Nephron (organoid): ENCODE results near the gene RELCH.

Experiments used
- H3K27ac Mint-ChIP-seq, 3 experiments: 2 replicates each; pipeline ENCODE4 v1.8.0; 2020; ENCODE audit warnings: mixed read lengths in 3 of 3, mild to moderate bottlenecking in 2 of 3, moderate library complexity in 1 of 3
- H3K27me3 Mint-ChIP-seq: 2 replicates; pipeline ENCODE4 v1.8.0; 2021; ENCODE audit warnings: low read depth, mild to moderate bottlenecking, moderate library complexity, mixed read lengths
- H3K36me3 Mint-ChIP-seq: 2 replicates; pipeline ENCODE4 v1.8.0; 2020; ENCODE audit warnings: low read depth, mixed read lengths
- H3K4me1 Mint-ChIP-seq: 2 replicates; pipeline ENCODE4 v1.8.0; 2020; ENCODE audit warnings: mixed read lengths
- H3K4me3 Mint-ChIP-seq, 3 experiments: 2 replicates each; pipeline ENCODE4 v1.8.0; 2020; ENCODE audit warnings: mild to moderate bottlenecking in 3 of 3, mixed read lengths in 3 of 3, moderate library complexity in 2 of 3
- H3K9me3 Mint-ChIP-seq: 2 replicates; pipeline ENCODE4 v1.8.0; 2020; ENCODE audit warnings: mixed read lengths
- TF ChIP-seq, protein P1 (sequence below), 3 experiments: fragments of 200-600 bp; sonication (generic); IDR thresholded peaks; one replicate each; pipeline ENCODE4 v1.5.0; 2021; ENCODE audit warnings: antibody characterized with exemption in 3 of 3; ENCODE audit not compliant: unreplicated experiment in 3 of 3

The RELCH gene

DNA sequence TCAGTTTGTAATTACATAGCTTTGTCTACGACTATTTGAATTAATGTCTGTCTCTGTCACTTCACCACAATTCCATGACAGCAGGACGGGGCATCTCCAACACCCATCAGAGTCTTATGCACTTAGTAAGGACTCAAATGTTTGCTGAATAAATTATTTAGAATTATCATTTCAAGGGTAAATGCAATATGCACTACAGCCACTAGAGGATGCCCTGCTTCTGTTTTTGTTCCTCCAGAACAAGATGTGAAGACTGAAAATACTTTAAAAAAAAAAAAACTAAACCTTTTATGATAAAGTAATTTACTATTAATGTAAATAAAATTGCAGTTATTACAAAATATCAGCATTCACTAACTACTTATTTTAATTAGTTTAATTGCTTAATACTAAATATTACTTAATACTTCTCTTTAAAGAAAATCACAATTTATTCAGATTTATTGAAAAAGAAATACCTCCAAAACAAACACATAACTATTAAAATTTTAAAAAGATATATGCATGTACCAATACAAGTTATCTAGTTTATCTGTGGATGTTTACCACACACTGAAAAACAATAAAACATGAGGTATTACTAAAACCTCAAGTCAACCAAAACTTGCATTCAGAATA is 3.4 kb upstream of the RELCH start:
- H3K27me3 Mint-ChIP-seq: no peaks in the 10 kb centered on the region
- H3K4me1 Mint-ChIP-seq: peaks cover 8% of the 10 kb centered on the region
- TF ChIP-seq, protein P1, sequence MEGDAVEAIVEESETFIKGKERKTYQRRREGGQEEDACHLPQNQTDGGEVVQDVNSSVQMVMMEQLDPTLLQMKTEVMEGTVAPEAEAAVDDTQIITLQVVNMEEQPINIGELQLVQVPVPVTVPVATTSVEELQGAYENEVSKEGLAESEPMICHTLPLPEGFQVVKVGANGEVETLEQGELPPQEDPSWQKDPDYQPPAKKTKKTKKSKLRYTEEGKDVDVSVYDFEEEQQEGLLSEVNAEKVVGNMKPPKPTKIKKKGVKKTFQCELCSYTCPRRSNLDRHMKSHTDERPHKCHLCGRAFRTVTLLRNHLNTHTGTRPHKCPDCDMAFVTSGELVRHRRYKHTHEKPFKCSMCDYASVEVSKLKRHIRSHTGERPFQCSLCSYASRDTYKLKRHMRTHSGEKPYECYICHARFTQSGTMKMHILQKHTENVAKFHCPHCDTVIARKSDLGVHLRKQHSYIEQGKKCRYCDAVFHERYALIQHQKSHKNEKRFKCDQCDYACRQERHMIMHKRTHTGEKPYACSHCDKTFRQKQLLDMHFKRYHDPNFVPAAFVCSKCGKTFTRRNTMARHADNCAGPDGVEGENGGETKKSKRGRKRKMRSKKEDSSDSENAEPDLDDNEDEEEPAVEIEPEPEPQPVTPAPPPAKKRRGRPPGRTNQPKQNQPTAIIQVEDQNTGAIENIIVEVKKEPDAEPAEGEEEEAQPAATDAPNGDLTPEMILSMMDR (IDR thresholded peaks at IDR 0.05; ENCODE audit: unreplicated experiment in 3 of 3): peak; percentile 89 to 98 (median 94)
- H3K4me3 Mint-ChIP-seq: no peak overlapping the region
- H3K36me3 Mint-ChIP-seq: peaks cover 6% of the 10 kb centered on the region
- H3K9me3 Mint-ChIP-seq: no peaks in the 10 kb centered on the region
- H3K27ac Mint-ChIP-seq: no peak overlapping the region

DNA sequence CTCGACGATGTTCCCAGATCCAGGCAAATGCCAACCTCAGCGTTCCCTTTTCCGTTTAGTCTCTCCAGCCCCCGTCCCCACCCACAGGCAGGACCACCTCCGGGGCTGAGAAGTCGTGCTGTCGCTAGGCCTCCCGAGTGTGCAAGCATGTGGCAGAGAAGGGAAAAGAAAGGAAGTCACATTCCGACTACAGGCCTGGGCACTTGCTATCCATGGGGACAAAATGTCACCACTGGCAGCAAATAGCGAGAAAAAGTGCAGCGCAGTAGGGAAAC is 619 bp upstream of the RELCH start:
- TF ChIP-seq, protein P1 (IDR thresholded peaks at IDR 0.05; ENCODE audit: unreplicated experiment in 3 of 3): no peak
- H3K9me3 Mint-ChIP-seq: no peaks in the 10 kb centered on the region
- peaks cover 4% of the 10 kb centered on the region for H3K36me3 Mint-ChIP-seq
- H3K4me3 Mint-ChIP-seq: peak overlapping the region; percentile 92 to 100 (median 97)
- H3K27me3 Mint-ChIP-seq: no peaks in the 10 kb centered on the region
- H3K27ac Mint-ChIP-seq: peak overlapping the region; percentile 80 to 98 (median 87)
- peaks cover 27% of the 10 kb centered on the region for H3K4me1 Mint-ChIP-seq

DNA sequence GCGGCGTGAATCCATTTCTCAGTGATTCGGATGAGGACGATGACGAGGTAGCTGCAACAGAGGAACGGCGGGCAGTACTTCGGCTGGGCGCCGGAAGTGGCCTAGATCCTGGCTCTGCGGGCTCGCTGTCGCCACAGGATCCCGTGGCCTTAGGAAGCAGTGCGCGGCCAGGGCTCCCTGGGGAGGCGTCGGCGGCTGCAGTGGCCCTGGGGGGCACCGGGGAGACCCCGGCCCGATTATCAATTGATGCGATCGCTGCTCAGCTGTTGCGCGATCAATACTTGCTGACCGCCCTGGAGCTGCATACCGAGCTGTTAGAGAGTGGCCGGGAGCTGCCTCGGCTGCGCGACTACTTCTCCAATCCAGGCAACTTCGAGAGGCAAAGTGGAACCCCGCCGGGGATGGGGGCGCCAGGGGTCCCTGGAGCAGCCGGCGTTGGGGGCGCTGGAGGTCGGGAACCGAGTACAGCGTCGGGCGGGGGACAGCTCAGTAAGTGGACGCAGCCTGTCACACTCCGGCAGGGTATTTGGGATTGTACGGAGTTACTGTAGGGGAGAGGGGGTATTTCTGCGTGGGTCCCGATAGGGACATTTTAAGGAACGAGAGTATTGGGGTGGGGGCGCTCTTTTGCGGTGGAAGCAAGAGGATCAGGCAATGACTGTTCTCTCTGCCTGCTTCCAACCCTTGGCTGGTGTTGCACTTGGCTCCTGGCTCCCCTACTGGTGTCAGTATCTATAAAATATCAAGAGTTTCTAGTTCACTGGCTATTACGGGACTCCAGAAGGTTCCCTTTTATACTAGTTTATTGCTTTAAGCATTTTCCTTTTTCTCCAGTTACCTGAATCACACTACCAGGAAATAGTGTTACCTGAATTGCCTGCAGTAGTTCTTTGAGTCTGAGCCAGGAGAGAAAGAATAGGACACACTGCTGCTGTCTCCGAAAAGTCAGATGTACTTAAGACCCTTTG is 772 bp downstream of the RELCH start:
- Mint-ChIP-seq H3K4me1 (peaks cover 27% of the 10 kb centered on the region), H3K4me3 (peak overlapping the region; percentile 92 to 100 (median 97)), H3K27ac (peak overlapping the region; percentile 80 to 98 (median 92)), H3K9me3 (peaks cover 3% of the 10 kb centered on the region), H3K27me3 (no peaks in the 10 kb centered on the region), H3K36me3 (peaks cover 9% of the 10 kb centered on the region)
- TF ChIP-seq, protein P1 (IDR thresholded peaks at IDR 0.05; ENCODE audit: unreplicated experiment in 3 of 3): no peak

DNA sequence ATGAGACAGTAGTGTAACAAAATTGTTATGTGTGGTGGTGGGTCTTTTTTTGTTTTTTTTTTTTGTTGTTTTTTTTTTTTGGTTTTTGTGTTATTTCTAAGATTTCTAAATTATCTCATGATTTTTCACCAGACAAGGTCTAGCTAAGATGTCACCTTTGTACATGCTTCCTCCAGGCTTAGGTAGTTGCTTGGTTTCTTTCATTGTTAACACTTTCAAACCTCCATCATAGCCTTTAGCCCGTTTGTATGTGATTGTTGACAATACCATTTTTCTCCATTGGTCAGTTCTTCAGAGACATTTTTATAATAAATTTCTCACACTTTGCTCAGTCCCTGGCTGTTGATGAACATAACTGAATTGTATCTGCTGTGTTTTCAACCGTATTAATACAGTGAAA is 2.2 kb downstream of the RELCH start:
- peaks cover 15% of the 10 kb centered on the region for H3K36me3 Mint-ChIP-seq
- H3K27me3 Mint-ChIP-seq: no peaks in the 10 kb centered on the region
- TF ChIP-seq, protein P1 (IDR thresholded peaks at IDR 0.05; ENCODE audit: unreplicated experiment in 3 of 3): no peak
- H3K4me1 Mint-ChIP-seq: peaks cover 27% of the 10 kb centered on the region
- peak overlapping the region; percentile 92 to 100 (median 97) for H3K4me3 Mint-ChIP-seq
- no peak overlapping the region for H3K27ac Mint-ChIP-seq
- peaks cover 8% of the 10 kb centered on the region for H3K9me3 Mint-ChIP-seq

DNA sequence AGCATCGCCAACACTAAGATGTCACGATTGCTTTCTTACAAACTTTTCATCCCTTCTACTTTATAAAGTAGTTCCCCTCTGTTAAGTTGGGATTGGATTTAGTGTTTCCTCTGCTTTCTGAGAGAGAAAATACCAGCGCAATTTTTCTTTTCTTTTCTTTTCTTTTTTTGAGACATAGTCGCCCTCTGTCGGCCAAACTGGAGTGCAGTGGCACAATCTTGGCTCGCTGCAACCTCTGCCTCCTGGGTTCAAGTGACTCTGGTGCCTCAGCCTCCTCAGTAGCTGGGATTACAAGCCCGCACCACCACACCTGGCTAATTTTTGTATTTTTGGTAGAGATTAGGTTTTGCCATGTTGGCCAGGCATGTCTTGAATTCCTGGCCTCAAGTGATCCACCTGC is 9.0 kb downstream of the RELCH start:
- no peak overlapping the region for H3K27ac Mint-ChIP-seq
- H3K4me3 Mint-ChIP-seq: no peak overlapping the region
- peaks cover 8% of the 10 kb centered on the region for H3K9me3 Mint-ChIP-seq
- H3K36me3 Mint-ChIP-seq: peaks cover 11% of the 10 kb centered on the region
- TF ChIP-seq, protein P1 (IDR thresholded peaks at IDR 0.05; ENCODE audit: unreplicated experiment in 3 of 3): no peak
- H3K4me1 Mint-ChIP-seq: no peaks in the 10 kb centered on the region
- no peaks in the 10 kb centered on the region for H3K27me3 Mint-ChIP-seq
